MG63 (cell line): ENCODE measurements around the gene TPSB2. TPM values are rescaled to one million over a fixed set of nuclear protein-coding genes. Genes with fewer than 3 reads are reported as not detected.
"Not testable (repeated sequence)": the region's sequence is repeated elsewhere in the genome, so short reads cannot be mapped to it uniquely, and the experiment has no call there.

Source experiments
- DNase-seq: peaks from one replicate; pipeline ENCODE4 v3.0.0-alpha.2; 2020
- H3K27me3 ChIP-seq: fragments of 250-450 bp; sonication (Bioruptor Pico); 2 replicates; pipeline ENCODE4 v1.5.1; 2020; ENCODE audit warnings: mild to moderate bottlenecking, moderate library complexity
- H3K36me3 ChIP-seq: fragments of 250-450 bp; sonication (Bioruptor Pico); 2 replicates; pipeline ENCODE4 v1.5.1; 2020; ENCODE audit warnings: mild to moderate bottlenecking, moderate library complexity
- H3K4me3 ChIP-seq: fragments of 250-450 bp; sonication (Bioruptor Pico); 2 replicates; pipeline ENCODE4 v1.5.1; 2020; ENCODE audit warnings: mild to moderate bottlenecking, moderate library complexity
- H3K9me3 ChIP-seq: fragments of 250-450 bp; sonication (Bioruptor Pico); 2 replicates; pipeline ENCODE4 v1.5.1; 2020; ENCODE audit warnings: mild to moderate bottlenecking, moderate library complexity
- total RNA-seq: library from RNA; depleted of rRNA; stranded (reverse); fragments of >200 nt; shearing (Covaris generic); gene quantifications from 2 replicates; pipeline ENCODE4 v1.2.3, GENCODE V29; 2014; ENCODE audit warnings: low replicate concordance

The TPSB2 gene
- total RNA-seq, 1 experiment from 2014 or later: not detected

DNA sequence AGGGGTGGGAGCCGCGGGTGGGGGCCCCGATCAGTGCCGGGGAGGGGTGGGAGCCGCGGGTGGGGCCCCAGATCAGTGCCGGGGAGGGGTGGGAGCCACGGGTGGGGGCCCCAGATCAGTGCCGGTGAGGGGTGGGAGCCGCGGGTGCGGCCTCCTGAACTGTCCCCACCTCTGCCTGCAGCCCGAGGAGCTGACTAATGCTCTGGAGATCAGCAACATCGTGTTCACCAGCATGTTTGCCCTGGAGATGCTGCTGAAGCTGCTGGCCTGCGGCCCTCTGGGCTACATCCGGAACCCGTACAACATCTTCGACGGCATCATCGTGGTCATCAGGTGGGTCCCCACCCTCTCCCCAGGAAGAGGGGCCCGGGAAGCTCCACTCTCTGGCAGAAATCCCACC is 25.1 kb downstream of the TPSB2 start:
- DNase-seq: no peak
- Histone ChIP-seq H3K27me3 (peaks cover 2% of the 10 kb centered on the region; the same call in 1 of the 2 replicates), H3K9me3 (no peaks in the 10 kb centered on the region), H3K4me3 (no peak overlapping the region), H3K36me3 (no peaks in the 10 kb centered on the region)

DNA sequence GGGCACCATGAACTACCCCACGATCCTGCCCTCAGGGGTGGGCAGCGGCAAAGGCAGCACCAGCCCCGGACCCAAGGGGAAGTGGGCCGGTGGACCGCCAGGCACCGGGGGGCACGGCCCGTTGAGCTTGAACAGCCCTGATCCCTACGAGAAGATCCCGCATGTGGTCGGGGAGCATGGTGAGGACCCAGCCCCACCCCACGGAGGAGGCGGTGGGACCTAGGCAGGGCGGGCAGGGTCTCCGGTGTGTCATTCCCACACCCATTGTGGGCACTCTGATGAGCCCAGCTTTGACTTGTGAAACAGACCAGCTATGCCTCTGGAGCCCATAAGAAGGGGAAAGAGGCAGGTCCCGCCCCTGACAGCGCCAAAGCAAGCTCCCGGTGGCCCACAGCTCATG is 27.7 kb downstream of the TPSB2 start:
- H3K9me3 ChIP-seq: no peaks in the 10 kb centered on the region
- no peak for DNase-seq

DNA sequence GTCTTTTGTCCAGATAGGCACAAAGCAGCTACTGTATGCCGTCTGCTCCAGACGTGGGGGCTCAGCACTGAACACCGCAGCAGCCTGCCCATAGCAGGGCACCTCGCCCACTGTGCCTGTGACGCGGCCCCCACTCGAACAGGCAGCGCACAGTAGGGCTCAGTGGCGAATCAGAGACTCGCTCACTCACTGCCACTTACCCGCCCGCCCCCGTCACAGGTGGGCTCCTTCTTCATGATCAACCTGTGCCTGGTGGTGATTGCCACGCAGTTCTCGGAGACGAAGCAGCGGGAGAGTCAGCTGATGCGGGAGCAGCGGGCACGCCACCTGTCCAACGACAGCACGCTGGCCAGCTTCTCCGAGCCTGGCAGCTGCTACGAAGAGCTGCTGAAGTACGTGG is 28.5 kb downstream of the TPSB2 start:
- no peak overlapping the region for H3K4me3 ChIP-seq
- no peaks in the 10 kb centered on the region for H3K36me3 ChIP-seq
- H3K27me3 ChIP-seq: peaks cover 2% of the 10 kb centered on the region; the same call in 1 of the 2 replicates
- DNase-seq: no peak
- H3K9me3 ChIP-seq: no peaks in the 10 kb centered on the region

More for the DNA sequence above, 27.7 kb downstream of the TPSB2 start:
- Histone ChIP-seq H3K4me3 (no peak overlapping the region), H3K27me3 (peaks cover 2% of the 10 kb centered on the region; the same call in 1 of the 2 replicates), H3K36me3 (no peaks in the 10 kb centered on the region)

DNA sequence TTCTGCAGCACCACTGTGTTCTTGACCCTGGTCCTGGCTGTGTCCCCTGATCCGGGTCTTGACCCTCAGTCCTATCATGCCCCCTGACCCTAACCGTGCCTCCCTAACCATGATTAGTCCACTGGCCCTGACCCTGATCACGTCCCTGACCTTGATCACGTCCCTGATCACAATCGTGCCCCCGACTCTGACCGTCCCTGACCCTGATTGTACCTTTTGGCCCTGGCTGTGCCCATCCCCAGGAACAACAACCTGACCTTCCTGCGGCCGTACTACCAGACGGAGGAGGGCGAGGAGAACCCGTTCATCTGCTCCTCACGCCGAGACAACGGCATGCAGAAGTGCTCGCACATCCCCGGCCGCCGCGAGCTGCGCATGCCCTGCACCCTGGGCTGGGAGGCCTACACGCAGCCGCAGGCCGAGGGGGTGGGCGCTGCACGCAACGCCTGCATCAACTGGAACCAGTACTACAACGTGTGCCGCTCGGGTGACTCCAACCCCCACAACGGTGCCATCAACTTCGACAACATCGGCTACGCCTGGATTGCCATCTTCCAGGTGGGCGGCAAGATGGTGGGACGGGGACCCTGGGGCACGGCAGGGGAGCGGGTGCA is 29.9 kb downstream of the TPSB2 start:
- H3K9me3 ChIP-seq: no peaks in the 10 kb centered on the region
- no peaks in the 10 kb centered on the region for H3K36me3 ChIP-seq
- DNase-seq: no peak
- H3K4me3 ChIP-seq: no peak overlapping the region
- peaks cover 2% of the 10 kb centered on the region; the same call in 1 of the 2 replicates for H3K27me3 ChIP-seq

DNA sequence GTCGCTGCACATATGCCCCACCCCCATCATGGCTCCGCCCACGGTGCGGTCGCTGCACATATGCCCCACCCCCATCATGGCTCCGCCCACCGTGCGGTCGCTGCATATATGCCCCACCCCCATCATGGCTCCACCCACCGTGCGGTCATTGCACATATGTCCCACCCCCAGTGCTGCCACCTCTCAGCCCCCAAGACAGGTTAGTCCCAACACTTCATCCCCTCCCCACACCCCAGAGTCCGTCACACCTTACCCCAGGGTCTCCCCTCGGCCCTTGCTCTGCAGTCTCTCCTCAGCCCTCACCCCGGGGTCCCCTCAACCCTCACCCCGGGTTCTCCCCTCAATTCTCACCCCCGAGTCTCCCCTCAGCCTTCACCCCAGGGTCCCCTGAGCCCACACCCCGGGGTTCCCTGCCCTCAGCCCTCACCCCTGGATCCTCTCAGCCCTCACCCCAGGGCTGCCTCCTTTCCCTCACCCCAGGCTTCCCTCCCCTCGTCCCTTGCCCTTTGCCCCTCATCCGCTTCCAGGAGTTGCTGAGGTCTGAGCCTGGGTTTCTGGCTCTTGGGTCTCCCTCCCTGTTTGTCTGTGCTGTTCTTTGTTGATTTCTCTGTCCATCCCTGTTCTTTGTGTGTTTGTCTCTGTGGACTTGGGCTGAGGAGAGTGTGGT is 30.5 kb downstream of the TPSB2 start:
- no peak for DNase-seq
- H3K36me3 ChIP-seq: no peaks in the 10 kb centered on the region
- H3K4me3 ChIP-seq: no peak overlapping the region
- H3K27me3 ChIP-seq: no peaks in the 10 kb centered on the region
- no peaks in the 10 kb centered on the region for H3K9me3 ChIP-seq

DNA sequence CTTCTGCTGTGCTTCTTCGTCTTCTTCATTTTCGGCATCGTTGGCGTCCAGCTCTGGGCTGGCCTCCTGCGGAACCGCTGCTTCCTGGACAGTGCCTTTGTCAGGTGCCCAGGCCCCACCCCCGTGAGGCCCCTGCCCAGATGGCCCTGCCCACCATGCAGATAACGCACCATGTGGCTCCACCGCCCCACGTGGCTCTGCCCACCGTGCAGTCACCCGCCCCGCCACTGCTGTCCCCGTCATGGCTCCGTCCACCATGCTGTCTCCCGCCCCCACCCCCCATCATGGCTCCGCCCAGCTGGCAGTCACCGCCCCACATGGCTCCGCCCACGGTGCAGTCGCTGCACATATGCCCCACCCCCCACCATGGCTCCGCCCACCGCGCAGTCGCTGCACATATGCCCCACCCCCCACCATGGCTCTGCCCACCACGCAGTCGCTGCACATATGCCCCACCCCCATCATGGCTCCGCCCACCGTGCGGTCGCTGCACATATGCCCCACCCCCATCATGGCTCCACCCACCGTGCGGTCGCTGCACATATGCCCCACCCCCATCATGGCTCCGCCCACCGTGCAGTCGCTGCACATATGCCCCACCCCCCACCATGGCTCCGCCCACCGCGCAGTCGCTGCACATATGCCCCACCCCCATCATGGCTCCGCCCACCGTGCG is 31.2 kb downstream of the TPSB2 start:
- H3K4me3 ChIP-seq, H3K27me3 ChIP-seq, H3K36me3 ChIP-seq, H3K9me3 ChIP-seq, DNase-seq: not testable (repeated sequence)

DNA sequence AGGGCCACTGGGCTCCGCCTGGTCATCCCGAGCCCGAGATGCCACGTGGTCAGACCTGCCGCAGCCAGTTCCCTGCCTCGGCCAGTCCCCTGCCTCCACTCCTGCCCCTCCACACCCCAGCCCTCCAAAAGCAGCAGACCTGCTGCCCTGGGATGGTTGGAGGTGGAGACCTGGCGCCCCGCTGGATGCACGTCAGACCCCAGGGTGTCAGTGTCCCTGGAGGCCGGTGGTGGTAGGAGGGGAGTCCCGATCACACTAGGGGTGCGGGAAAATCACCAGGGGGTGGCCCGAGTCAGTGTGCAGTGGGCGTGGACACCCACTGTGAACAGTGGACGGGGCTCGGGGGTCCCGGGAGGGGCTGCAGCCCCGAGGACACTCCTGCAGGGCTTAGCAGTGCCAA is 31.8 kb downstream of the TPSB2 start:
- no peak for DNase-seq
- H3K9me3 ChIP-seq: no peaks in the 10 kb centered on the region
- H3K27me3 ChIP-seq: no peaks in the 10 kb centered on the region
- no peaks in the 10 kb centered on the region for H3K36me3 ChIP-seq
- H3K4me3 ChIP-seq: no peak overlapping the region

DNA sequence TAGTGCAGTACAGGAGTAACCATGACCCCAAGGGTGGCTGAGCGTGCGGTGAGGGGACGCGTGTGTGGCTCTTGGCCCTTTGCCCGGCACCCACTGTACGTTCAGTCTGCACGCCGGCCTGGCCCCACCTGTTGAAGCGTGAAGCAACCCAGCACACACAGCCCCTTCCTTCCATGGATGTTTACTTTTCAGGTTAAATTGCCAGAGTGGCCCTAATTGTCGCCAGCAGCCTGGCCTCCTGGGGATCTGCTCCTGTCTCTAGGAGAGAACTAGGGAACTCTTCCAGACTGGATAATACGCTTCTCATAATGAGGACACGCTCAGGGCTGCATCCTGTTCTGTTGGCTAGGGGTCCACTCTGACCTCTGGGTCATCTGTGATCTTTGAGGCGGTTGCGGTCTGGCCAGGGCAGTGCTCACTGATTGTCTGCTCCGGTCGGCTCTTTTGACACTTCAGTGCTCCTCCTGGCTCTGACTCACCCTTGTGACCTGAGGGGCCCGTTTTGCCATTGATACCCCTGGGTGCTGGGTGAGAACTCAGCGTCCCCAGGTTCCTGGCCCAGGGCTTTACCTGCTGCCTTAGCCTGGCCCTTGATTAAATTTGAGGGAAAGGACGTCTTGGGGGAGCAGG is 32.6 kb downstream of the TPSB2 start:
- DNase-seq: no peak
- Histone ChIP-seq H3K36me3 (no peaks in the 10 kb centered on the region), H3K27me3 (no peaks in the 10 kb centered on the region), H3K9me3 (no peaks in the 10 kb centered on the region), H3K4me3 (no peak overlapping the region)

DNA sequence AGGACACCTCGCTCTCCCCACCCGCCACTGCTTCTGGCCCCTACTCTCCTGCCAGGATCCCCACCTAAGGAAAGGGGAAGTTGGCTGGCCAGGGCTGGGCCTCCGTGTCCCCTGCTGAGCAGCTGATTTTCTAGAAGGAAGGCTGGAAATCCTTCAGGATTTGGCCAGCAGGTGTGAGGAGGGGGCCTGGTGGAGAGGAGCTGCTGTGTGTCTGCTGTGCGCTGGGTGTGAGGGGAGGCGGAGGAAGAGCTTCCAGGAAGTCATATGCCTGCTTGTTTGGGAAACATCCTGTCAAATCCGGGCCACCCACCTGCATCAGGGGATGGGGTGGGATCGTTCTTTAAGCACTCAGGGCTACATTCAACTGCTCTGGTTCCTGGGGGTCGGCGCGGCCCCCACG is 33.5 kb downstream of the TPSB2 start:
- H3K27me3 ChIP-seq: no peaks in the 10 kb centered on the region
- no peak for DNase-seq
- H3K9me3 ChIP-seq: no peaks in the 10 kb centered on the region
- no peaks in the 10 kb centered on the region for H3K36me3 ChIP-seq
- no peak overlapping the region for H3K4me3 ChIP-seq

DNA sequence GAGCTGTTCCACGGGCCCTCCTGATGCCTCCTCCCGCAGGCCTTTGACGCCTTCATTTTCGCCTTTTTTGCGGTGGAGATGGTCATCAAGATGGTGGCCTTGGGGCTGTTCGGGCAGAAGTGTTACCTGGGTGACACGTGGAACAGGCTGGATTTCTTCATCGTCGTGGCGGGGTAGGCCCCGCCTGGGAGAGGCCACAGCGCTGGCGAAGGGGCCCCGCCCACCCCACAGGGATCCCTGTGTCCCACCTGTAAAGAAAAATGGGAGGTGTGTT is 34.7 kb downstream of the TPSB2 start:
- no peak for DNase-seq

DNA sequence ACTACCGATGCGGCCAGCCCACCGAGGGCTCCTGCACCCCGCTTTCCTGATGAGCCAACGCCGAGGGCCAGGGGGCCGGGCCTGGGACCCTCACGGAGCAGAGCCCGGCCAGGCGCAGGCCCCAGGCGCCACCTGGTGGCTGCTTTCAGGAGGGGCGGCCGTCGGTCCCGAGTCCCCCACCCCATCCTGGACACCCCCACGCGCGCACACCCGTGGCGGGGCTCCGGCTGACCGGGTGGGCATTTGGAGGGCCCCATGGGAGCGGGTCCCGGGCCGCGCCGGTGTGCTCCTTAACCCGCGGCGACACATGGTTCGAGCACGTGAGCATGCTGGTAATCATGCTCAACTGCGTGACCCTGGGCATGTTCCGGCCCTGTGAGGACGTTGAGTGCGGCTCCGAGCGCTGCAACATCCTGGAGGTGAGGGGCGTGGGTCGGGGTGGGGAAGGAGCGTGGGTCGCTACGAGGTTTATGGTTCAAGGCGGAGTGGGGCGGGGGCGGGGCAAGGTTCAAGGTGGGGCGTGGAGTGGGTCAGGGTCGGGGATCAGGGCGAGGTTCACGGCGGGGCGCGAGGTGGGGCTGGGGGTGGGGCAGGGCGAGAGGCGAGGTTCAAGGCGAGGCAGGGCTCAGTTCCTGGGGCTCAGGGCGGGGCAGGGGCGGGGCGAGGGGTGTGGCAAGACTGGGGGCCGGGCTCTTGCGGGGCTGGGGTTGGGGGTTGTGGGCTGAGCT is 35.2 kb downstream of the TPSB2 start:
- Histone ChIP-seq H3K27me3 (no peaks in the 10 kb centered on the region), H3K4me3 (no peak overlapping the region), H3K36me3 (no peaks in the 10 kb centered on the region), H3K9me3 (no peaks in the 10 kb centered on the region)
- DNase-seq: no peak

More for the DNA sequence above, 34.7 kb downstream of the TPSB2 start:
- Histone ChIP-seq H3K36me3 (no peaks in the 10 kb centered on the region), H3K27me3 (no peaks in the 10 kb centered on the region), H3K9me3 (no peaks in the 10 kb centered on the region), H3K4me3 (no peak overlapping the region)

DNA sequence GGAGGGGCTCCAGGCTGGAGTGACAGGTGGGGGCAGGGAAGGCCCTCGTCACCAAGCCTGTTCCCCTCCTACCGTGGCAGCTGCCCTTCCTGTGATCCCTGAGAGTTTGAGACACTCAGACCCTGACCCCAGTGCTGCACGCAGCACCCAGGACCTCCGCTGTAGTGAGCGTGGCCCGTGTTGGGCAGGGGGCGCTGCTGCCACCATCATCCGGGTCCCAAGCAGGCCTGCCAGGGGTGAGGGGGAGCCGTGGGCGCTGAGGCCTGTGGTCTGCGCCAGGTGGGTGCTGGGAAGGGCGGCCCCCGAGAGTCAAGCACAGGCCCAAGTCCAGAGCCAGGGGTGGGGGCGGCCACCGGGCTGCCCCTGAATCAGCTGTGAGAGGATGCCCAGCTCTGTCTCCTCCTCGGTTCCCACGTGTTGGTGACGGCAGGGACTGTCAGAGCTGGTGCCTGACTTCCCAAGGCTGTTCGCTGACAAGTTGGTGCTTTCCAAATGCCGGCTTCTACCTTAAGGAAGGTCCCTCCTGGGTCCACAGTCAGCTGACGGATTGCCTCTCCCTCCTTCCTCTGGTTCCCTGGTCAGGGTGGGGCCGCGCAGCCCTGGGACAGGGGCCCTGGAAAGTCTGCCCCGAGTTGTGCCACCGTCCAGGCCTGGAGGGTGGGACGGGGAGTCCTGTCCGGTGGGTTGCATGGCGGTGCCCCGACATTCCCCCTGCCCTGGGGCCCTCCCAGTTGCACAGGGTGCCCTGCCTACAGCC is 36.0 kb downstream of the TPSB2 start:
- Histone ChIP-seq H3K4me3 (no peak overlapping the region), H3K27me3 (no peaks in the 10 kb centered on the region), H3K9me3 (no peaks in the 10 kb centered on the region), H3K36me3 (no peaks in the 10 kb centered on the region)
- DNase-seq: no peak

DNA sequence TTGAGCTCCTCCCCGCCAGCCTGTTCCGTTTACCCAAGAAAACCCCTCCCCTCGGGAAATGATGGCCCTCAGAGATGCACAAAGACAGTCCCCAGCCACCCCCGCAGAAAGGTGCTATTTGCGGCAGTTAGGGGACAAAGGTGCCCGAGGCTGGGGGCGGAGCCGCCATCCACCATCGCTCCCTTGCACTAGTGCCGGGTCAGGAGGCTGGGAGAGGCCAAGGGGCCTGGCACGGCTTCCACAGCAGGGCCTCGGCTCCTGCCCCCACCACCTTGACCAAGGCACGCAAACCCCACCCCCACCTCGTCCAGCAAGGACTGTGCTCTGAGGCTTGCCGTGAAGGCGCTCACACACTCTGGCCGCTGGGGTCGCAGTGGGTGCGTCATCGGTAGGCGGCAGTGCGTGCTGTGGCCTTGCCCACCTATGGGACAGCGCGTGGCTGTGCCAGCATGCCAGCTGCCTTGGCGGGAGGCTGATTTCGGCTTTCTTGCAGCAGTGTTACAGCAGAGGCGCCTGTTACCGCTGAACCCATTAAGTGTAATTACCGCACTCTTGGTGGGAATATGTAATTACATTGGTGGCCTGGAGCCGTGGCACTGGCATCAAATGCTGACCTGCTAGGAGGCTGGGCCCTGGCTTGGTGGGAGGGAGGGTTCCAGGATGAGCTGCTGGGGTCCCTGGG is 36.7 kb downstream of the TPSB2 start:
- DNase-seq: peak; percentile 38
- H3K27me3 ChIP-seq: no peaks in the 10 kb centered on the region
- H3K4me3 ChIP-seq: no peak overlapping the region
- no peaks in the 10 kb centered on the region for H3K9me3 ChIP-seq
- H3K36me3 ChIP-seq: no peaks in the 10 kb centered on the region

DNA sequence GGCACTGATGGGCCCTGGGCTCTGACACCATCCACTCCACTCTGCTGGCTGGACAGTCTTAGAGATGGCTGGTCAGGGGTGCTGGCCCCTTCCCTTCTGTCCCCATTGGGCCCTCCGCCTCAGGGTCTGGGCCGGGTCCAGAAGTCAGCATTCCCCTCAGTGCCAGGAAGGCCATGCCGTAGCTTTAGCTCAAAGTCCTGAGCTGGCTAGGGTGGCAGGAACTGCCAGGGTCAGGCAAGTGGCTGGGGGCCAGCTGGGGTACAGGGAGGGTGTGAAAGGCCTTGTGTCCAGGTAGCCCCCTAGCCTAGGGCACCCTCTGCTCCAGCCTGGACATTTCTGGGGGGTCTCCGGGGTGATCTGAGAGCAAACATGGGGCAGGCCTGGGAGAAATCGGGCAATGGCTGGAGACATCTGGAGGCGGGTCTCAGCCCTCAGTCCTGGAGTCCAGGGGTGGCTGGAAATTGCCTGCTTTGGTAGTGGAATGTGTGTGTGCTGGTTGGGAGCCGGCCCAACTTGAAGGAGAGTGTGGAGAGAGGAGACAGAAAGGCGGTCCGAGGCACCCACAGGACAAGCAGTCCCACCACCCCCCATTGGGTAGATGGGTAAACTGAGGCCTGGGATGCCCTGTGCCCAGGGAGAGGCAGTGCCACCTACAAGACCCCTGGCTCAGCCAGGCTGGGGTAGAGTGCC is 37.5 kb downstream of the TPSB2 start:
- H3K4me3 ChIP-seq: no peak overlapping the region
- DNase-seq: no peak
- no peaks in the 10 kb centered on the region for H3K36me3 ChIP-seq
- H3K9me3 ChIP-seq: no peaks in the 10 kb centered on the region
- peaks cover 2% of the 10 kb centered on the region; the same call in 1 of the 2 replicates for H3K27me3 ChIP-seq

DNA sequence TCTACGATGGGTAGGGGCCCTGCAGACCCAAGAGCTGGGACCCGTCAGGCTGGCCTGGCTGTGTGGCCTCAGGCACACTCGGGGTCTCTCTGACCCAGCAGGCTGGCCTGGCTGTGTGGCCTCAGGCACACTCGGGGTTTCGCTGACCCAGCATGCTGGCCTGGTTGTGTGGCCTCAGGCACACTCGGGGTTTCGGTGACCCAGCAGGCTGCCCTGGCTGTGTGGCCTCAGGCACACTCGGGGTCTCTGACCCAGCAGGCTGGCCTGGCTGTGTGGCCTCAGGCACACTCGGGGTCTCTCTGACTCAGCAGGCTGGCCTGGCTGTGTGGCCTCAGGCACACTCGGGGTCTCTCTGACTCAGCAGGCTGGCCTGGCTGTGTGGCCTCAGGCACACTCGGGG is 39.2 kb downstream of the TPSB2 start:
- H3K27me3 ChIP-seq, H3K36me3 ChIP-seq, H3K4me3 ChIP-seq, DNase-seq, H3K9me3 ChIP-seq: not testable (repeated sequence)
